Right ventricle myocardium superior (tissue), 1 donor: ENCODE results near the gene NUDT4B. TPM values are rescaled to one million over a fixed set of nuclear protein-coding genes. Genes with fewer than 3 reads are reported as not detected.
A peak's percentile ranks its signal among the peaks of the same experiment; 100 is the strongest.
"Not testable (repeated sequence)": the region's sequence is repeated elsewhere in the genome, so short reads cannot be mapped to it uniquely, and the experiment has no call there.

ENCODE experiments used
- ATAC-seq: fragments of 200-7000 bp; cut with Tn5 transposase; one replicate; pipeline ENCODE4 v1.9.1; 2020; ENCODE audit warnings: mild to moderate bottlenecking; ENCODE audit not compliant: poor library complexity
- DNase-seq: peaks from one replicate; pipeline ENCODE4 v3.0.0-alpha.2; 2020
- intact Hi-C: fragments of 100-400 bp; cut with DNase I; formaldehyde crosslinking; loops from one replicate; pipeline ENCODE4 v1.11.2; 2022
- total RNA-seq: library from RNA; stranded (reverse); fragmentation: NEBNext Ultra II Directional; extraction: Animal tissue kit (Norgen Biotek cat#: 25700); gene quantifications from one replicate; pipeline ENCODE4 v1.2.1, GENCODE V29; 2021
- donor health status: DM: no; HTN: yes; CAD: no; lungs with severe emphysema.

Gene NUDT4B
- total RNA-seq, 1 donor from 2014 or later: 0.38 TPM

GRCh38 chr1:148732277-148732676, 16.3 kb upstream of the NUDT4B start:
- DNase-seq, intact Hi-C loops, ATAC-seq: not testable (repeated sequence)

- ATAC-seq, DNase-seq, intact Hi-C loops: not testable (repeated sequence)
Measured at GRCh38 chr1:148733585-148734310, 14.8 kb upstream of the NUDT4B start.

- intact Hi-C loops, DNase-seq, ATAC-seq: not testable (repeated sequence)
Measured at GRCh38 chr1:148734311-148734662, 14.3 kb upstream of the NUDT4B start.

- intact Hi-C loops, DNase-seq: not testable (repeated sequence)
- peak; percentile 77 for ATAC-seq
Measured at GRCh38 chr1:148735538-148735937, 13.0 kb upstream of the NUDT4B start.

- intact Hi-C loops, ATAC-seq, DNase-seq: not testable (repeated sequence)
Measured at GRCh38 chr1:148738667-148739066, 9.9 kb upstream of the NUDT4B start.

GRCh38 chr1:148743200-148743599, 5.4 kb upstream of the NUDT4B start:
- intact Hi-C loops, ATAC-seq, DNase-seq: not testable (repeated sequence)

GRCh38 chr1:148743726-148744720, 4.6 kb upstream of the NUDT4B start:
- intact Hi-C loops, DNase-seq: not testable (repeated sequence)
- peak; percentile 71 for ATAC-seq

GRCh38 chr1:148749335-148749681, 734 bp downstream of the NUDT4B start:
- DNase-seq, intact Hi-C loops: not testable (repeated sequence)
- peak; percentile 97 for ATAC-seq

GRCh38 chr1:148756231-148756630, 7.7 kb downstream of the NUDT4B start:
- DNase-seq, ATAC-seq, intact Hi-C loops: not testable (repeated sequence)

GRCh38 chr1:148757446-148757845, 8.9 kb downstream of the NUDT4B start:
- intact Hi-C loops, DNase-seq: not testable (repeated sequence)
- ATAC-seq: peak; percentile 61

- intact Hi-C loops, DNase-seq: not testable (repeated sequence)
- ATAC-seq: peak; percentile 52
Measured at GRCh38 chr1:148758412-148758811, 9.8 kb downstream of the NUDT4B start.

GRCh38 chr1:148758925-148759324, 10.4 kb downstream of the NUDT4B start:
- ATAC-seq: peak; percentile 67
- intact Hi-C loops, DNase-seq: not testable (repeated sequence)

- intact Hi-C loops, ATAC-seq: not testable (repeated sequence)
- peak; percentile 30 for DNase-seq
Measured at GRCh38 chr1:148759749-148760148, 11.2 kb downstream of the NUDT4B start.

- ATAC-seq: peak; percentile 81
- intact Hi-C loops, DNase-seq: not testable (repeated sequence)
Measured at GRCh38 chr1:148760206-148760605, 11.6 kb downstream of the NUDT4B start.

- DNase-seq, intact Hi-C loops: not testable (repeated sequence)
- peak; percentile 49 for ATAC-seq
Measured at GRCh38 chr1:148761360-148761759, 12.8 kb downstream of the NUDT4B start.

- intact Hi-C loops, ATAC-seq, DNase-seq: not testable (repeated sequence)
Measured at GRCh38 chr1:148765238-148766019, 16.9 kb downstream of the NUDT4B start.

GRCh38 chr1:148768541-148768940, 20.0 kb downstream of the NUDT4B start:
- intact Hi-C loops, DNase-seq, ATAC-seq: not testable (repeated sequence)

- ATAC-seq, intact Hi-C loops, DNase-seq: not testable (repeated sequence)
Measured at GRCh38 chr1:148769495-148769894, 20.9 kb downstream of the NUDT4B start.
